Endothelial cell of umbilical vein (primary cell): ENCODE measurements around the gene OTULIN. TPM values are rescaled to one million over a fixed set of nuclear protein-coding genes. Genes with fewer than 3 reads are reported as not detected.

ENCODE experiments used
- BruUV-seq: library from RNA; stranded (reverse); fragments of 400-500 nt; replicated peaks from 2 replicates; lab custom pipeline; 2021; lab: Mats Ljungman, UMichigan
- CTCF ChIA-PET: fragments of 300-600, 350-600 bp; sonication (Branson Sonifier 250); formaldehyde crosslinking; loops from one replicate; lab custom pipeline; 2021; ENCODE audit warnings: antibody characterized with exemption, inconsistent platforms; lab: Charles Lee
- POLR2A ChIA-PET: fragments of 300-600, 350-600 bp; sonication (Branson Sonifier 250); formaldehyde crosslinking; loops from one replicate; lab custom pipeline; 2021; ENCODE audit warnings: antibody characterized with exemption, inconsistent platforms; lab: Charles Lee
- DNase-seq: peaks from one replicate; pipeline ENCODE4 v3.0.0-alpha.2; 2011; ENCODE audit warnings: low read depth, low spot score
- FAIRE-seq: peaks from 2 replicates; lab custom pipeline; 2011; peaks lifted over from hg19 to GRCh38; lab: Jason Lieb, UNC
- H2AFZ ChIP-seq: 2 replicates; pipeline ENCODE4 v1.6.0; 2012; ENCODE audit warnings: low read depth, low read length, control low read depth, inconsistent platforms
- H3K27ac ChIP-seq: 2 replicates; pipeline ENCODE4 v1.5.1; 2011; ENCODE audit warnings: low read depth, mild to moderate bottlenecking, control low read depth, low read length, moderate library complexity; ENCODE audit not compliant: insufficient read depth
- H3K27me3 ChIP-seq, 2 experiments: 2 replicates each; pipeline versions ENCODE4 v1.6.0 to v1.6.1; 2011; ENCODE audit warnings: low read length in 2 of 2, mixed read lengths in 1 of 2; ENCODE audit not compliant: control insufficient read depth in 2 of 2, insufficient read depth in 2 of 2
- H3K36me3 ChIP-seq, 2 experiments: 2 replicates in 1 of 2; 3 replicates in 1 of 2; pipeline ENCODE4 v1.5.1; 2011; ENCODE audit warnings: low read length in 2 of 2, mild to moderate bottlenecking in 1 of 2, moderate library complexity in 1 of 2; ENCODE audit not compliant: control insufficient read depth in 2 of 2, insufficient read depth in 2 of 2; ENCODE audit errors: extremely low read depth in 1 of 2
- H3K4me1 ChIP-seq: 3 replicates; pipeline ENCODE4 v1.5.1; 2011; ENCODE audit warnings: mild to moderate bottlenecking, low read length; ENCODE audit not compliant: control insufficient read depth, insufficient read depth; ENCODE audit errors: extremely low read depth
- H3K4me2 ChIP-seq: 2 replicates; pipeline ENCODE4 v1.6.1; 2011; ENCODE audit warnings: low read length, control low read depth, mixed read lengths; ENCODE audit not compliant: insufficient read depth
- H3K4me3 ChIP-seq, 3 experiments: fragments of 200-600 bp in 1 of 3; sonication (generic), shearing (Covaris generic) in 1 of 3; replicated peaks in 1 of 3; 2 replicates each; pipeline ENCODE4 v1.5.1; 2011 to 2016; ENCODE audit warnings: control low read depth in 3 of 3, low read length in 3 of 3, mild to moderate bottlenecking in 2 of 3, inconsistent platforms in 1 of 3, low read depth in 1 of 3, moderate library complexity in 1 of 3; ENCODE audit not compliant: insufficient read depth in 1 of 3
- H3K79me2 ChIP-seq: 2 replicates; pipeline ENCODE4 v1.6.0; 2012; ENCODE audit warnings: low read length, inconsistent platforms; ENCODE audit not compliant: control insufficient read depth, insufficient read depth
- H3K9ac ChIP-seq: replicated peaks from 2 replicates; pipeline ENCODE3; 2011; ENCODE audit warnings: low read length, control low read depth; ENCODE audit not compliant: insufficient read depth; ENCODE audit errors: extremely low read depth
- H3K9me1 ChIP-seq: replicated peaks from 3 replicates; pipeline ENCODE4 v1.6.0; 2011; ENCODE audit warnings: mild to moderate bottlenecking, low read length; ENCODE audit not compliant: control insufficient read depth, insufficient read depth; ENCODE audit errors: extremely low read depth
- H3K9me3 ChIP-seq: replicated peaks from 2 replicates; pipeline ENCODE4 v1.5.1; 2012; ENCODE audit warnings: low read length, inconsistent platforms; ENCODE audit not compliant: control insufficient read depth, insufficient read depth
- H4K20me1 ChIP-seq: replicated peaks from 2 replicates; pipeline ENCODE3; 2011; ENCODE audit warnings: mild to moderate bottlenecking, low read length; ENCODE audit not compliant: control insufficient read depth, insufficient read depth; ENCODE audit errors: extremely low read depth
- CTCF ChIP-seq, 2 donors: IDR thresholded peaks; 1 replicate in 1 of 2; 2 replicates in 1 of 2; pipeline ENCODE4 v1.5.1; 2011; ENCODE audit warnings: low read length in 2 of 2, mild to moderate bottlenecking in 2 of 2, moderate library complexity in 2 of 2, control low read depth in 1 of 2, inconsistent platforms in 1 of 2, low read depth in 1 of 2; ENCODE audit not compliant: insufficient read depth in 1 of 2; ENCODE audit errors: extremely low read depth in 1 of 2
- EZH2 ChIP-seq: IDR thresholded peaks from 2 replicates; pipeline ENCODE4 v1.6.1; 2012; ENCODE audit warnings: borderline replicate concordance, low read depth, mild to moderate bottlenecking, moderate library complexity, low read length, inconsistent platforms; ENCODE audit not compliant: severe bottlenecking
- FOS ChIP-seq: IDR thresholded peaks from 2 replicates; pipeline ENCODE4 v1.6.1; 2011; ENCODE audit warnings: mild to moderate bottlenecking, low read length, moderate library complexity, borderline replicate concordance; ENCODE audit not compliant: insufficient read depth
- GATA2 ChIP-seq: IDR thresholded peaks from 2 replicates; pipeline ENCODE4 v1.7.0; 2011; ENCODE audit warnings: low read depth, mild to moderate bottlenecking, moderate library complexity, mixed read lengths, low read length; ENCODE audit not compliant: insufficient read length, insufficient read depth
- JUN ChIP-seq: IDR thresholded peaks from 2 replicates; pipeline ENCODE4 v1.6.1; 2011; ENCODE audit warnings: borderline replicate concordance, low read depth; ENCODE audit not compliant: insufficient read length, insufficient read depth
- MAX ChIP-seq: IDR thresholded peaks from 2 replicates; pipeline ENCODE4 v1.6.1; 2011; ENCODE audit not compliant: insufficient read depth, insufficient read length
- MYC ChIP-seq: IDR thresholded peaks from one replicate; pipeline ENCODE4 v1.6.1; 2011; ENCODE audit warnings: mild to moderate bottlenecking, low read depth, low read length
- POLR2A ChIP-seq: IDR thresholded peaks from 2 replicates; pipeline ENCODE4 v1.6.1; 2012; ENCODE audit warnings: low read depth, mild to moderate bottlenecking, control low read depth, low read length
- POLR2AphosphoS5 ChIP-seq: IDR thresholded peaks from 2 replicates; pipeline ENCODE4 v1.6.1; 2012; ENCODE audit warnings: low read depth, mild to moderate bottlenecking, control low read depth, low read length, moderate library complexity; ENCODE audit not compliant: insufficient read depth
- dilution Hi-C: fragments of 300-500 bp; cut with MboI; formaldehyde crosslinking; loops from one replicate; pipeline ENCODE4 v1.15.0; 2019; ENCODE audit warnings: low sequenced_read_pairs; ENCODE audit not compliant: extremely low pct_ligation_motif_present
- intact Hi-C: fragments of 100-400 bp; cut with micrococcal nuclease; formaldehyde crosslinking; loops from one replicate; pipeline ENCODE4 v1.10.0; 2022
- polyA plus RNA-seq, 4 experiments: library from polyadenylated mRNA; depleted of rRNA in 3 of 4; stranded (reverse) in 3 of 4; unstranded in 1 of 4; fragments of >200 nt; gene quantifications; 2 replicates each; pipeline versions ENCODE4 v1.2.1 to v1.2.3, GENCODE V29; 2011 to 2012; ENCODE audit warnings: missing spikeins in 1 of 4
- total RNA-seq: library from RNA; stranded (reverse); gene quantifications from 2 replicates; pipeline ENCODE4 v1.2.3, GENCODE V29; 2021

Gene OTULIN
- total and polyA plus RNA-seq, 2 donors (not counting 3 experiments of a cell fraction or from before 2014, with no cell fraction given) = 7.8 to 30.2 TPM

GRCh38 chr5:14710313-14710994, 45.9 kb downstream of the OTULIN start:
- TF ChIP-seq POLR2AphosphoS5 = no peak
- TF ChIP-seq POLR2A = no peak
- TF ChIP-seq MYC = no peak
- no peak for TF ChIP-seq CTCF (IDR thresholded peaks at IDR 0.05; ENCODE audit: extremely low read depth in 1 of 2, insufficient read depth in 1 of 2, low read depth in 1 of 2, low read length in 2 of 2)
- TF ChIP-seq FOS = no peak
- TF ChIP-seq MAX = no peak
- TF ChIP-seq EZH2 = no peak
- no peak for TF ChIP-seq GATA2
- no peak for TF ChIP-seq JUN
- DNase-seq (no peak), FAIRE-seq (no peak)
- Histone ChIP-seq H3K27ac (no peak overlapping the region), H3K36me3 (peaks cover 12 to 14% of the 10 kb centered on the region in 2 experiments), H2AFZ (no peak overlapping the region), H3K79me2 (no peaks in the 10 kb centered on the region), H3K4me1 (peaks cover 13% of the 10 kb centered on the region), H4K20me1 (no peaks in the 10 kb centered on the region), H3K9me1 (no peaks in the 10 kb centered on the region), H3K4me2 (no peak overlapping the region), H3K27me3 (no peaks in the 10 kb centered on the region), H3K9ac (no peak overlapping the region), H3K4me3 (no peak overlapping the region), H3K9me3 (no peaks in the 10 kb centered on the region)
- intact Hi-C loops = no loop called here
- ChIA-PET POLR2A (no interaction called here), CTCF (interaction anchor here (0.8 kb wide), 1 partner anchor 16 kb away, joined by 3 read pairs; no protein-coding TSS in a partner anchor)
- BruUV-seq = TSS peak; percentile 33
- dilution Hi-C loops = no loop called here
